Measurements from ENCODE around the gene ADARB1.

ADARB1 gene

DNA sequence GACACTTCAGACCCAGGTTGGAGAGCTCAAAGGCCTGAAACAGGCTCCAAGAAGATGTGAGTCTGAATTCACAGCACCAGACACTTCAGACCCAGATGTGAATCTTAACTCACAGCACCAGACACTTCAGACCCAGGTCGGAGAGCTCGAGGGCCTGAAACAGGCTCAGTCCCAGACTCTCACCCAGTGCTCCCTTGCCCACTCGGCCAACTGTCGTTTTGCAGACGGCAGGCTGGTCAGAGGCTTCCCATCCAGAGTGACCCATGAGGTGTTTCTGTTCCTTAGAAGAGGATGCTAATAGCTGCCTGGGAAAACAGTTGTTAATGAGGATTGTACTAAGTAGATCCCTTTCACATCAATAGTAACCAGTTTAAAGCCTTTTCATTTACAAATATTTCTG, 88.4 kb downstream of the ADARB1 start:
- no peak for DNase-seq (ENCODE audit: insufficient read length, low spot score)
- FAIRE-seq: no peak

DNA sequence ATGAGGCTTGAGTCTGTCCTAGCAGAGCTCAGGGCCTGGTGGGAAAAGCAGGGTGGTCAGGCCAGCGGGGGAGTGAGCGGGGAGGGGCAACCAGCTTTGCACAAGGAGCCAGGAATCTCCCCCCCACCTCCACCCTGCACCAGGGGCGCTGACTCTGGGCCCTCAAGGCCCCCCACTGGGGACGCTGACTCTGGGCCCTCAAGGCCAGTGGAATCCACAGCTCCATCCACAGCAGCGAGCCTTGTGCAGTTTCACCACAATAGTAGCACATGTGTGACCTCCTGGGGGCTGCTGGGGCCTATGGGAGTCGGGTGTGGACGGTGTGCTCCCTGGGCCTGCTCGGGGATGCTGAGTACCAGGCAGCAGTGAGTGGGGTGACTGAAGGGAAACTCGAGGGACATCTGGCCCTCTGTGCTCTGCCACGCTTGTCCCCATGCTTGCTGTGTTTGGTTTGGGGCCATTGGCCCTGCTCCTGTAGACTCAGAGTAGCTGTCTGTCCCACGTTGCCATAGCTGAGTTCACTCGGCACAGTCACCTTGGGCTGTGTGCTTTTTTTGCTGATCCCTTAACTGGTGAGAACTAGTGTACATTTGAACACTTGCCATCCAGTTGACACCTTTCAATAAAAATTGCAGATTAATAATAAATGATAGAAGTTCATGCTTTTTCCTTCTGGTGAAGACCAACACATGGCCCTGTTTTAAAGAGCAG, 89.2 kb downstream of the ADARB1 start:
- no peak for FAIRE-seq
- no peak for DNase-seq (ENCODE audit: insufficient read length, low spot score)

DNA sequence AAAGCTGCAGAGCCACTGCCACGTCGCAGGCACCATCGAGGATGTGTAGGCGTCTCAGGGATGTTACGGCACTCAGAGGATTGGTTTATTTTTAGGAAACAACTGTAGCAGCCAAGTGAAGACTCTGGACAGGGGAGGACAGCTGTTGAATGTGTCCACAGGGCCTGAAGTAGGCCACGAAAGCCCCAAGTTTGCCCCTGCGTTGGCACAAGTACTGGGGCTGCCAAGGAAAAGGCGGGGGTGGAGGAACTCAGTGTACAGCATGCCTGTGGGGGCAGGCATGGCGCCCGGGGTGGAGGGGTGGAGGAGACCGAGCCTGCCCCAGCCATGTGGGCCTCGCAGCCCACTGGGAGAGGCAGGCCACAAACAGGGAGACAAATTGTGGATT, 89.7 kb downstream of the ADARB1 start:
- no peak for FAIRE-seq
- DNase-seq (ENCODE audit: insufficient read length, low spot score): no peak

- FAIRE-seq (no peak), DNase-seq (ENCODE audit: insufficient read length, low spot score) (no peak)
Observed at GRCh38 chr21:45164838-45165237, 90.5 kb downstream of the ADARB1 start.

DNA sequence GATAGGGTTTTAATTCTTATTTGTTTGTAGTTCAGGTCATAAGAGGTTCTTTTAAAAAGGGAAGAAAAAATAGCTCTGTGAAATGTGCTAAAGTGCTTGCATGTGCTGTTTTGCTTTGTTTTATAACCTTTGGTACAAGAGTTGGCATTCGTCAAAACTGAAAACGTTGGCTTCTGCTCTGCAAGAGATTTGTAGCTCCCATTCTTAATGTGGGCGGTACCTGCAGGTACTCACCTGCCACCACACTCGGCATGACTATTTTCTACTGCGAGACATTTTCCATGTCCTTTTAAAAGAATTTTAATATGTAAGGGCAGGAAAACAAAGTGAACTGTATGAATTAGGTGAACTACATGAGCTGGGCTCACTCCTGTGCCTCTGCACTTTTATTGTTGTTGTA, 92.6 kb downstream of the ADARB1 start:
- DNase-seq (ENCODE audit: insufficient read length, low spot score) (no peak), FAIRE-seq (no peak)

GRCh38 chr21:45167796-45168222, 93.4 kb downstream of the ADARB1 start:
- no peak for DNase-seq (ENCODE audit: insufficient read length, low spot score)
- FAIRE-seq: no peak

DNA sequence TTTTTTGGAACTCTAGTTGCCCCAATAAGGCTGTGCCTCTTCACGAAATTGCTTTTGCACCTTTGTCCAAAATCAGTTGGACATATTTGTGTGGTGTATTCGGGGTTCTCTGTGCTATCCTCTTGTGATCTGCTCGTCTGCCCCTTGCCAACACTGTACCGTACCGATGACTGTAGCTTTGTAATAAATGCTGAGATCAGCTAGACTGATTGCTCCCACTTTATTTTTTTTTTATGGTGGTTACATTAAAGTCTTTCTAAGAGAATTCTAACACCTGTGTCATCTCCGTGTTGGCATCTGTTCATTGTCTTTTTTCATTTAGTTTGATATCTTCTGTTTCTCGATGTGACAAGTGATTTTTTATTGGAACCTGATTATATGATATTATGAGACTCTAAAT, 94.1 kb downstream of the ADARB1 start:
- no peak for DNase-seq (ENCODE audit: insufficient read length, low spot score)

GRCh38 chr21:45169001-45169400, 94.6 kb downstream of the ADARB1 start:
- DNase-seq (ENCODE audit: insufficient read length, low spot score): no peak
- no peak for FAIRE-seq

More for the DNA sequence above, 94.1 kb downstream of the ADARB1 start:
- FAIRE-seq: no peak

- no peak for FAIRE-seq
- DNase-seq (ENCODE audit: insufficient read length, low spot score): no peak
Observed at GRCh38 chr21:45169682-45170081, 95.3 kb downstream of the ADARB1 start.

- FAIRE-seq: no peak
- DNase-seq (ENCODE audit: insufficient read length, low spot score): no peak
Observed at GRCh38 chr21:45170987-45171386, 96.6 kb downstream of the ADARB1 start.

DNA sequence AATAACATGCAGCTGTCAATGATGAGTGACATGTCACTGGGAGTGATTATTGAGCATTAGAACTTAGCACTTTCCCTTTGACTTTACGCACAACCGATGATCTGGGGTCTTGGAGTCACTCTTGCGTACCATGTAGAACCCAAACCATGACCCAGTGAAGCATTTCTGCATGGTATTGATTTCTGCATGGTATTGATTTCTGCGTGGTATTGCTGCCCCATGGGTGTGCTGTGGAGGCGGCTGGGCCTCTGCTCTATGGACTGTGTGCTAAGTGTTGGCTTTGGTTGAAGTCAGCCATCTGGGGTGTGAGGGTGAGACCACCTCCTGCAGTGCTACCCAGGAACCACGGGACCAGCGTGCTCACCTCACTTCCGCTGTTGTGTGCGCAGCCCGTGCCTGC, 98.0 kb downstream of the ADARB1 start:
- FAIRE-seq (no peak), DNase-seq (ENCODE audit: insufficient read length, low spot score) (no peak)

GRCh38 chr21:45175326-45176095, 101.1 kb downstream of the ADARB1 start:
- no peak for DNase-seq (ENCODE audit: insufficient read length, low spot score)
- FAIRE-seq: no peak

DNA sequence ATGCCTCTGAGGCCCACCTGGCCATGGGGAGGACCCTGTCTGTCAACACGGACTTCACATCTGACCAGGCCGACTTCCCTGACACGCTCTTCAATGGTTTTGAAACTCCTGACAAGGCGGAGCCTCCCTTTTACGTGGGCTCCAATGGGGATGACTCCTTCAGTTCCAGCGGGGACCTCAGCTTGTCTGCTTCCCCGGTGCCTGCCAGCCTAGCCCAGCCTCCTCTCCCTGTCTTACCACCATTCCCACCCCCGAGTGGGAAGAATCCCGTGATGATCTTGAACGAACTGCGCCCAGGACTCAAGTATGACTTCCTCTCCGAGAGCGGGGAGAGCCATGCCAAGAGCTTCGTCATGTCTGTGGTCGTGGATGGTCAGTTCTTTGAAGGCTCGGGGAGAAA, 101.8 kb downstream of the ADARB1 start:
- FAIRE-seq (no peak), DNase-seq (ENCODE audit: insufficient read length, low spot score) (no peak)

DNA sequence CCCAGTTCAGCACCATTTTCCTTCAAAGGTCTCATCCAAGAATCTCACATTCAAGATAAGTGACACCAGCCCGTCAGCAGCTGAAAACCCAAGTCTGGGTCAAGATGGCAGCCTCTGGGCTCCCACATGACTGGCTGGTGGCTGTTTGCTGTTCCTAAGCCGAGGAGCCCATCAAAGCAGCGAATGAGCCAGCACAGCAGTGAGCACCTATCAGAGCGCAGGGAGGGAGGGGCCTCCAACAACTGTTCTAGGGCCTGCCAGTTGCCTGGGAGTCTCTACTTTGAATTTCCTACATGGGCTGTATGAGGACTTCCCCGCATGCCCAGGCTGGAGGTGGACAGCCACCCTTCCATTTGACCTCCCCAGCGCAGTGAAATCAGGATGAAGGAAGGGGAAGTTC, 102.7 kb downstream of the ADARB1 start:
- DNase-seq (ENCODE audit: insufficient read length, low spot score): no peak
- FAIRE-seq: no peak

DNA sequence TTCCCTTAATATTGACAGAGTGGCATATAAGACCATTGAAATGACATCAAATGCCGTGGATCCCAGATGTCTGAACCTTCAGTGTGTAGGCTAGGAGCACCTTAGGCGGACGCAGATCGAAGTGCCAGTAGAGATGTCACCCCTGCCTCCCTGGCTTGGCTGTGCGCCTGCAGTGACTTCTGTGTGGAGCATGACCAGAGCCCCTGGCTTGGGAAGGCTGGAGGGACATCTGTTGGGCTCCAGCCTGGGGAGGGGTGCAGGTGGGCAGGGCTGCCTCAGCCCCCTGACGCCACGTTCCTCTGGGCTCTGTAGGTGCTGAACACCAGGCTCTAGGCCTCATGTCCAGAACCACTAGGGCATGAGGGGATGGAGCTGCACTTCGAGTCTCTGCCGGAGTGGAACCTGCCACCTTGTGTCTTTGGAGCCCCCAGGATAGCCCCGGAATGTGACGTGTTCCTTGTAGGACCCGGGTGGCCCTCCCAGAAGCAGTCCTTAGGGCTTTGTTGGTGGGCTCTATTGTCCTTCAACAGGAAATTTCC, 103.8 kb downstream of the ADARB1 start:
- FAIRE-seq (no peak), DNase-seq (ENCODE audit: insufficient read length, low spot score) (no peak)

DNA sequence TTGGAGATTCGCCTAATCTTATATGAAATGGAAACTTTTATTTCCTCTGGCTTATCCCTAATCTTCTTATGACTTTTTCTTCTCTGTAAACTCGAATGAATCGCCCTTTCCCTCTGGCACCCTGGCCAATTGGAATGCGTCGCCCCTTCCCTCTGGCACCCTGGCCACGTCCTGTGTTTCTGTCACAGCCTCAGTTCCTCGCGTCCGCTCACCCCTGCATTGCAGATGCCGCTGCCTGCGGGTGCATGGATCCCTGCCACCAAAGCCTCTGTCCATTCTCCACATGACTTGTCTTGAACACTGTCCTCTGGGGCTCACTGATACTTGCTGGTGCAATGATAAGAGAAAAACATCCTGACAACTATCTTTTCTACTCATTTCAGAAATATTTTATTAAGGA, 104.6 kb downstream of the ADARB1 start:
- FAIRE-seq (no peak), DNase-seq (ENCODE audit: insufficient read length, low spot score) (no peak)

DNA sequence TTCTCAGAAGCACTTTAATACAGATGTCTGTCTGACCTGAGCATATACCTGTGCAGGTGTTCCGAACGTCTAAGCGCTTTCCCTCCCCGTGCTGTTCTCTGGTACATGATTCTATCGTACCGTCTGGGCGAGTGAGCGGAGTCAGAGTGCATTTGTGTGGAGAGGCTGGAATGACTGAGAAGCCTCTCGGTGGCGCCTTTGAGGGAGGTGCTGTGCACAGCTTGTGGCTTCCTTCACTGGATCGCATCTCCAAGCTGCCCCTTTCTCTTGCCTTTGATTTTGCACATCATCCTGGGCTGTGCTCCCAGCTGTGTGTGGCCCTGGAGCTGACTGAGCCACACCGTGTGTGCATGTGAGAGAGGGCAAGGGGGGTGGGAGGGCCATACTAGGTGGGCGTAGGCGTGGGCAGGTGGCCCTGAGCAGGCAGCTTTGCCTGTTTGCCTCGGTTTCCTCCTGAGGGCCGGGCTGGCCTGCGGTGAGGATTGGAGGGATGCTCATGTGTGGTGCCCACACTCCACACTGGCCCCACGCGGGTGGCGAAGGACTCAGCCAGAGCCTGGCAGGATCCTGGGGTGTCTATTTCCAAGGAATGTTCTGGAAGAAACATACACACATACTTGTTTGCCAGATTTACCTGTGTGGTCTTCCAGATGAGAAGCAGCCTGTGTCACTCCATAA, 105.3 kb downstream of the ADARB1 start:
- FAIRE-seq (no peak), DNase-seq (ENCODE audit: insufficient read length, low spot score) (no peak)

- FAIRE-seq: no peak
- no peak for DNase-seq (ENCODE audit: insufficient read length, low spot score)
Observed at GRCh38 chr21:45180246-45180599, 105.8 kb downstream of the ADARB1 start.

DNA sequence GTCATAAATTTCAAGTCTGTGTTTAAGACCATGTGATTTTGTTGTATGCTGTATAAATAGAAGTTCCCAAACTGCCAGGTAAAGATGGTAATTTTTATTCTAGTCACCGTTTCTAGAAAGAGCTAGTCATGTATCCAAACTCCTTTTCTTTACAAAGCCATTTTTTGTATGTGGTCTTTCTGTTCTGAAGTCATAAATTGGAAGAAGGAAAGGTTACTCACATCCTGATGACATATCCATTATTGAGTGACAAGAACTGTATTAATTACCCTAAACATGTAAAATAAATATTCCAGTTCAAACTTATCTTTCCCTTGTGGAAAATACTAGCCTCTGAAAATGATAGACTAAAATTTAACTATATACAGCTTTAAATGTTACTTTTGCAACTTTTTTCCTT, 108.6 kb downstream of the ADARB1 start:
- DNase-seq (ENCODE audit: insufficient read length, low spot score) (no peak), FAIRE-seq (no peak)

DNA sequence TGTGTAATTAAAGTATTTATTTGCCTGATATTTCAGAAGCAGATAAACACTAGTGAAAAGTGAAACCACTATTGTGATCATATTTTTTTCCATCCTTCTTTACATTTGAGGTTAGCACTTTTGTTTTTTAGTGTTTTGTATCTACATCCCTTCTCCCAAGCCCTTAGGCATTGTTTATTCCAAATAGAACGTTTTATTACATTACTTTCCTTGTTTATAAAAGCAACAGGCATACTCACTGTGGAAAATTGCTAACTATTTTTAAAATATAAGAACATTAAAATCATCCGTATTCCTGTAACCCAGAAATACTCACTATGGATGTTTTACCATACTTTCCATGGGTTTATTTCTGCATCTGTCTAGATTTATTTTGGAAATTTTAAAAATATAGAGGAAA, 109.5 kb downstream of the ADARB1 start:
- DNase-seq (ENCODE audit: insufficient read length, low spot score) (no peak), FAIRE-seq (no peak)

- DNase-seq (ENCODE audit: insufficient read length, low spot score) (no peak), FAIRE-seq (no peak)
Observed at GRCh38 chr21:45184869-45185268, 110.5 kb downstream of the ADARB1 start.

DNA sequence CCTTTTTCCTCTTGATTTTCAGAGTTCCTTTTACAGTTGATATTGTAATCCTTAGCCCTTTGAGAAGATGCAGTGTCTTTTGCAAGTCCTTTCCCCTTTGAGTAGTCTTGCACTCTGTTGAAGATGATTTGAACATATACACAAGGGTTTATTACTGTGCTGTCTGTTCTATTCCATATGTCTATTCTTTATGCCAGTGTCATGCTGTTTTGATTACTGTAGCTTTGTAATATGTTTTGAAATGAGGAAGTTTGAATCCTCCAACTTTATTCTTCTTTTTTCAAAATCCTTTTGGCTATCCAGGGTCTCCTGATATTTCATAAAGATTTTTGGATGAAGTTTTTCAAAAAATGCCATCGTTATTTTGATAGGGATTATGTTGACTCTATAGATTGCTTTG, 112.3 kb downstream of the ADARB1 start:
- FAIRE-seq: no peak
- no peak for DNase-seq (ENCODE audit: insufficient read length, low spot score)

All from GM19239 (cell line).